ENCODE measurements around the gene EXOC6B.

GRCh38 chr2:72222829-72223564 is 602.8 kb downstream of the EXOC6B start:
- TF ChIP-seq POLR2A (IDR thresholded peaks at IDR 0.05): no peak
- TF ChIP-seq, protein P1, sequence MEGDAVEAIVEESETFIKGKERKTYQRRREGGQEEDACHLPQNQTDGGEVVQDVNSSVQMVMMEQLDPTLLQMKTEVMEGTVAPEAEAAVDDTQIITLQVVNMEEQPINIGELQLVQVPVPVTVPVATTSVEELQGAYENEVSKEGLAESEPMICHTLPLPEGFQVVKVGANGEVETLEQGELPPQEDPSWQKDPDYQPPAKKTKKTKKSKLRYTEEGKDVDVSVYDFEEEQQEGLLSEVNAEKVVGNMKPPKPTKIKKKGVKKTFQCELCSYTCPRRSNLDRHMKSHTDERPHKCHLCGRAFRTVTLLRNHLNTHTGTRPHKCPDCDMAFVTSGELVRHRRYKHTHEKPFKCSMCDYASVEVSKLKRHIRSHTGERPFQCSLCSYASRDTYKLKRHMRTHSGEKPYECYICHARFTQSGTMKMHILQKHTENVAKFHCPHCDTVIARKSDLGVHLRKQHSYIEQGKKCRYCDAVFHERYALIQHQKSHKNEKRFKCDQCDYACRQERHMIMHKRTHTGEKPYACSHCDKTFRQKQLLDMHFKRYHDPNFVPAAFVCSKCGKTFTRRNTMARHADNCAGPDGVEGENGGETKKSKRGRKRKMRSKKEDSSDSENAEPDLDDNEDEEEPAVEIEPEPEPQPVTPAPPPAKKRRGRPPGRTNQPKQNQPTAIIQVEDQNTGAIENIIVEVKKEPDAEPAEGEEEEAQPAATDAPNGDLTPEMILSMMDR (IDR thresholded peaks at IDR 0.05): no peak
